Measurements from ENCODE around the gene MAP3K20. TPM values are rescaled to one million over a fixed set of nuclear protein-coding genes. Genes with fewer than 3 reads are reported as not detected.

MAP3K20 gene
- total RNA-seq, 1 experiment from 2014 or later: 44.5 TPM

DNA sequence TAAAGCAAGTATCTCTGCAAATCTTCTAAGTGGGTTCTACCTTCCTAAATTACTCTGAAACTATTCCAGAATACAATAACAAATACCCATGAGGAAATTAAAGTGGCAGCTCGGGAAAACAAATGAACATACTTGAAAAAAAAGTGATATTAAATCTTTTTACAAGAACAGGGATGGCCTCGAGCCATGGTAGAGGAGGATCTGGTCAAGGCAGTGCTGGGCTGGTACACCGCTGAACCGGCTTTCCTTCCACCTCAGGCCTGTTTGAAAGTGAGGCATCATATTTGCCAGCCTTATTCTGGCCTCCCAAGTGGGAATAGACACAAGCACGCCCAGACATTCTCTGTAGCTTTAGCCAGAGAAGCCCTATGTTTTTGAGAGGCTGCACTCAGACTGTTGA, 154.5 kb downstream of the MAP3K20 start:
- no peaks in the 10 kb centered on the region for H3K4me1 ChIP-seq
- intact Hi-C loops (cut with micrococcal nuclease; ENCODE audit: unreplicated experiment): no loop called here
- peaks cover 1% of the 10 kb centered on the region; the same call in 1 of the 2 replicates for H3K36me3 ChIP-seq (ENCODE audit: control insufficient read depth, insufficient read depth, low read length)
- Mint-ChIP-seq H3K4me1 (ENCODE audit: low read depth, unreplicated experiment) (no peaks in the 10 kb centered on the region), H3K27ac (ENCODE audit: unreplicated experiment) (no peak overlapping the region), H3K36me3 (ENCODE audit: insufficient read depth, unreplicated experiment) (peaks cover 27% of the 10 kb centered on the region), H3K4me3 (ENCODE audit: unreplicated experiment) (no peak overlapping the region), H3K27me3 (ENCODE audit: insufficient read depth, unreplicated experiment) (no peaks in the 10 kb centered on the region), H3K9me3 (ENCODE audit: unreplicated experiment) (no peaks in the 10 kb centered on the region)
- ChIA-PET POLR2A (no interaction called here), CTCF (no interaction called here)
- H3K9me3 ChIP-seq: no peaks in the 10 kb centered on the region
- no peak for DNase-seq
- H3K27me3 ChIP-seq (replicated peaks; ENCODE audit: control insufficient read depth, insufficient read depth, low read length): no peaks in the 10 kb centered on the region
- TF ChIP-seq, protein P1, sequence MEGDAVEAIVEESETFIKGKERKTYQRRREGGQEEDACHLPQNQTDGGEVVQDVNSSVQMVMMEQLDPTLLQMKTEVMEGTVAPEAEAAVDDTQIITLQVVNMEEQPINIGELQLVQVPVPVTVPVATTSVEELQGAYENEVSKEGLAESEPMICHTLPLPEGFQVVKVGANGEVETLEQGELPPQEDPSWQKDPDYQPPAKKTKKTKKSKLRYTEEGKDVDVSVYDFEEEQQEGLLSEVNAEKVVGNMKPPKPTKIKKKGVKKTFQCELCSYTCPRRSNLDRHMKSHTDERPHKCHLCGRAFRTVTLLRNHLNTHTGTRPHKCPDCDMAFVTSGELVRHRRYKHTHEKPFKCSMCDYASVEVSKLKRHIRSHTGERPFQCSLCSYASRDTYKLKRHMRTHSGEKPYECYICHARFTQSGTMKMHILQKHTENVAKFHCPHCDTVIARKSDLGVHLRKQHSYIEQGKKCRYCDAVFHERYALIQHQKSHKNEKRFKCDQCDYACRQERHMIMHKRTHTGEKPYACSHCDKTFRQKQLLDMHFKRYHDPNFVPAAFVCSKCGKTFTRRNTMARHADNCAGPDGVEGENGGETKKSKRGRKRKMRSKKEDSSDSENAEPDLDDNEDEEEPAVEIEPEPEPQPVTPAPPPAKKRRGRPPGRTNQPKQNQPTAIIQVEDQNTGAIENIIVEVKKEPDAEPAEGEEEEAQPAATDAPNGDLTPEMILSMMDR (IDR thresholded peaks at IDR 0.05; ENCODE audit: insufficient read depth in 1 of 2, low read depth in 1 of 2, low read length in 1 of 2, severe bottlenecking in 1 of 2, unreplicated experiment in 1 of 2): no peak
- H3K4me3 ChIP-seq (ENCODE audit: low read depth, low read length): no peak overlapping the region
- no TSS peak for BruUV-seq (replicated peaks)

DNA sequence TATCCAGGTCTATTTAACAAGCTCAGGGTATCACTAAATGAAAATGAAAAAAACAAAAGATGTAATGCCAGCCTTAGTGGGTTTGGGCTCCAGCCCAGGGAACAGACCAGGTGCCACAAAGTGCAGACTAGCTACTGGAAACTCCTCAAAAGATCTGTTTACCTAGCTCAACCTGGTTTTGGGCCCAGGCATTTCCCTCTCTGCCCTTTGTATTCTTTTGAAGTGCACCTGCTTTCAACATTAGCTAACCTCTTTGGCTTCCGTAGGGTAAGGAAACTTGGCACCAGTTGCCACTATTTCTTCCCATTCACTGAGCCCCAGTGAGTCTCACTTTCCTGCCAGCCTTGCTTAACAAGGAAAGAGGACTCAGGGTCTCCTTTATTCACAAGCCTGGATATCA, 155.4 kb downstream of the MAP3K20 start:
- Histone ChIP-seq H3K4me1 (no peaks in the 10 kb centered on the region), H3K27me3 (replicated peaks; ENCODE audit: control insufficient read depth, insufficient read depth, low read length) (no peaks in the 10 kb centered on the region), H3K4me3 (ENCODE audit: low read depth, low read length) (no peak overlapping the region), H3K9me3 (no peaks in the 10 kb centered on the region), H3K36me3 (ENCODE audit: control insufficient read depth, insufficient read depth, low read length) (peaks cover 1% of the 10 kb centered on the region; the same call in 1 of the 2 replicates)
- intact Hi-C loops (cut with micrococcal nuclease; ENCODE audit: unreplicated experiment): no loop called here
- H3K9me3 Mint-ChIP-seq (ENCODE audit: unreplicated experiment): no peaks in the 10 kb centered on the region
- DNase-seq: no peak
- BruUV-seq (replicated peaks): no TSS peak
- TF ChIP-seq, protein P1 (IDR thresholded peaks at IDR 0.05; ENCODE audit: insufficient read depth in 1 of 2, low read depth in 1 of 2, low read length in 1 of 2, severe bottlenecking in 1 of 2, unreplicated experiment in 1 of 2): no peak
- H3K4me3 Mint-ChIP-seq (ENCODE audit: unreplicated experiment): no peak overlapping the region
- no peaks in the 10 kb centered on the region for H3K27me3 Mint-ChIP-seq (ENCODE audit: insufficient read depth, unreplicated experiment)
- no peaks in the 10 kb centered on the region for H3K4me1 Mint-ChIP-seq (ENCODE audit: low read depth, unreplicated experiment)
- no peak overlapping the region for H3K27ac Mint-ChIP-seq (ENCODE audit: unreplicated experiment)
- H3K36me3 Mint-ChIP-seq (ENCODE audit: insufficient read depth, unreplicated experiment): peaks cover 34% of the 10 kb centered on the region
- CTCF ChIA-PET: no interaction called here
- POLR2A ChIA-PET: no interaction called here

DNA sequence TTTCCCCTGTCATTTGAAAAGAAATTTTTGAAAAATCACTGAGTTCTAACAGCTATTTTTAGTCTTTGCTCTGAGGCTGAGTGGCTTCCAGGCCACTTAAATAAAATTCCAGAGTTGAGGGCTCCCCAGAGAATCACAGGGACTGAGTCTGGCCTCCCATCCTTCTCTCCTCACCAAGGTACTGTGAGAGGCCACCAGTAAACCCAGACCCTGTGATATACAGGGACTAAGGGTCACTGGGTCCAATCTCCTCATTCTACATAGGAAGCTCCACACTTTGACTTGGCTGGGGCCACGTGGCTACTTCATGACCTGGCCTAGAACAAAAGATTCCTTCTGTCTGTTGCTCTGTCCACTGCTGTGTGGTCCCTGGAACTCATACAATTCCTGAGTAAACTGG, 155.8 kb downstream of the MAP3K20 start:
- DNase-seq: no peak
- H3K4me3 Mint-ChIP-seq (ENCODE audit: unreplicated experiment): no peak overlapping the region
- no peaks in the 10 kb centered on the region for H3K4me1 Mint-ChIP-seq (ENCODE audit: low read depth, unreplicated experiment)
- H3K27ac Mint-ChIP-seq (ENCODE audit: unreplicated experiment): no peak overlapping the region
- TF ChIP-seq, protein P1 (IDR thresholded peaks at IDR 0.05; ENCODE audit: insufficient read depth in 1 of 2, low read depth in 1 of 2, low read length in 1 of 2, severe bottlenecking in 1 of 2, unreplicated experiment in 1 of 2): no peak
- H3K4me3 ChIP-seq (ENCODE audit: low read depth, low read length): no peak overlapping the region
- no peaks in the 10 kb centered on the region for H3K9me3 Mint-ChIP-seq (ENCODE audit: unreplicated experiment)
- H3K27me3 Mint-ChIP-seq (ENCODE audit: insufficient read depth, unreplicated experiment): no peaks in the 10 kb centered on the region
- POLR2A ChIA-PET: no interaction called here
- H3K9me3 ChIP-seq: no peaks in the 10 kb centered on the region
- BruUV-seq (replicated peaks): no TSS peak
- intact Hi-C loops (cut with micrococcal nuclease; ENCODE audit: unreplicated experiment): no loop called here
- H3K36me3 Mint-ChIP-seq (ENCODE audit: insufficient read depth, unreplicated experiment): peaks cover 34% of the 10 kb centered on the region
- CTCF ChIA-PET: no interaction called here
- H3K27me3 ChIP-seq (replicated peaks; ENCODE audit: control insufficient read depth, insufficient read depth, low read length): no peaks in the 10 kb centered on the region
- no peaks in the 10 kb centered on the region for H3K4me1 ChIP-seq
- peaks cover 1% of the 10 kb centered on the region; the same call in 1 of the 2 replicates for H3K36me3 ChIP-seq (ENCODE audit: control insufficient read depth, insufficient read depth, low read length)
